NCI-H226 (cell line): ENCODE data around the gene PCSK6.

Source experiments
- DNase-seq: peaks from one replicate; pipeline ENCODE4 v3.0.0-alpha.2; 2015

PCSK6 gene

DNA sequence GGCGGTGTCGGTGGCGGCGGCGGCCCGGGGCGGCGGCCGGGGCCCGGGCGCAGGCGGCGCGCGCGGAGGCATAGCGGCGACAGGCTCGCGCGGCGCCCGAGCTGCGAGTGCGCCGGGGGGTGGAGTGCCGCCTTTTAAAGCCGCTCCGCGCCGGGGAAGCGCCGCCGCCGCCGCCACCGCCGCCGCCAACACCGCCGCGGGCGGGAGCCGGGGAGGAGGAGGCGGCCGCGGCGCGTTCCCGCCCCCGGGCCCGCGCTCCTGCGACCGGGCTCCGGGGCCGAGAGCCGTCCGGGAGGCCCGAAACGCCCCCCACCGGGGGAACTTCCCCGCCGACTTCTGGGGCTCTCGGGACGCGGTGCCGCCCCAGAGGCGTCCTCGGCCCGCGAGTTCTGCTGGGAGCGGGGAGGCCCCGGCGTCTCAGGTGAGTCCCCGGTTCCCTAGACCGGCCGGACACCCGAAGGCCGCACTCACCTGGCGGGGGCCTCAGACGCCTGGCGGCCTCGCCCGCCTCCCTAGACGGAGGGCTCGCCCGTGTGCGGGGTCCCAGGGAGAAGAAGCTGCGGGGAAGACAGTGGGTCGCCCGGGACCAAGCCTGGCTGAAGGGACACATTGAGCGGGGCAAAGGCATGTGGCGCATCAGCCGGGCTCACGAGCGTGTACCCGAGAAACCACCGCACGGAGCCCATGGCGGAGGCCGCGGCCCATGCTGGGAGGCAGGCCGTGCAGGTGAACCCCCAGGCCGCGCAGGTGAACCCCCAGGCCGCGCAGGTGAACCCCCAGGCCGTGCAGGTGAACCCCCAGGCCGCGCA, at the start of gene PCSK6:
Gene PCSK6, minus strand, starts transcription at position 109 of the 809 bp plus-strand sequence. Its CDS starts 37 bp downstream, at position 72.
- DNase-seq = no peak

DNA sequence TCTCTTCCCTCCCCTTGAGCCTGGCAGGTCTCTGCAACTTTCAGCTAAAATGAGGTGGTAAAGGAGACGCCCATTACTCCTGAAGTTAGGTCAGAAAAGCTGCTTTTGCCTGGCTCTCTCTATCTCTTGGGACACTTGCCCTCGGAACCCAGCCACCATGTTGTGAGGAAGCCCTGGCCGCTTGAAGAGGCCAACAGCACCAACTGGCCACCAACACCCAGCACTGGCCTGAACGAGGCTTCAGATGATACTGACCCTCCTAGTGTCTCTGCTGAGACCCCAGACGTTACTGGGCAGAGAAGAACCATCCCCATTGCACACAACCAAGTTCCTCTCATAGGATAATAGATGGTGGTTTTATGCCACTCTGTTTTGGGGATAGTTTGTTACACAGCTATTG, 49.5 kb upstream of the PCSK6 start:
- DNase-seq = no peak

DNA sequence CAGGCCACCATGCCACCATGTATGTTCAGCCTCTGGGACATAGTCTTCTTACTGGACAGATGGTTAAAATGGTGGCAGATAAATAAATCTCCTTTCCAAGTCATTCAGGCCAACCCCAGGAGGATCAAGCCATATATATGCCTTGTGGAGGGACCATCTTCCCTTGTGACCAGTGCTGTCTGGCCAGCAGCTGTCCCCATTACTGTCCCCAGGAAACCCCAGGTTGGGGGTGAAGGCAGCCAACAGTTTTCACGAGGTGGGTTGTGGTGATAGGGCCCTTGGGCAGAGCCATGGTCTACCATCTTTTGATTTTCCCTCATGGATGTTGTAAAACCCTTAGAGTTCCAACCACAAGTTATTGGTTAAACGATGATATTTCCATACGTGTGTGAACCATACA, 48.7 kb upstream of the PCSK6 start:
- no peak for DNase-seq

DNA sequence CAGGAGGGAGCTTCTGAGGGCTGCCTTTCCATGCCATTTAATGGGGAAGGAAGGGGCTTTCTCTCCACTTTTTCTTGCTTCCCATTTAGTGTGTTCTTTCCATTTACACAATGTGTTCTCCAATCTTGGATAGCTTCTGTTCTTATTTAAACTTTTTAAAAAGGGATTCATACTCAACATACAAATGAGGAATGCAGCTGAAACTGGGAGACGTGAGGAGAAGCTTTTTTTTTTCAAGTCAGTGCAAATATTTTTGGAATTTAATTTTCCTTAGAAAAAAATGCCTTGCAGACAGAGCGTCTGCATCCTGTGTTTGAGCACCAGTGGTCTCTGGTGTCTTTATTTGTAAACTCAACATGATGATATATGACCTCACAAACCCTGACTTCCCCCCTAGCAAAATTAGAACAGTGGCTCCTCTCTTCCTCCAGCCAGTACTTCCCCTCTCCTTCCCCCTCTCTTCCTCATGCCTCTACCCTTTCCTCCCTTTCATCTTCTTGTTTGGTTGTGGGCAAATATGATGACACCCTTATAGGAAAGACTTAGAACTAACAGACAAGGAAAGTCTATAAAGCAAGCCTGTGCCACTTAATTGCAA, 48.1 kb upstream of the PCSK6 start:
- no peak for DNase-seq

DNA sequence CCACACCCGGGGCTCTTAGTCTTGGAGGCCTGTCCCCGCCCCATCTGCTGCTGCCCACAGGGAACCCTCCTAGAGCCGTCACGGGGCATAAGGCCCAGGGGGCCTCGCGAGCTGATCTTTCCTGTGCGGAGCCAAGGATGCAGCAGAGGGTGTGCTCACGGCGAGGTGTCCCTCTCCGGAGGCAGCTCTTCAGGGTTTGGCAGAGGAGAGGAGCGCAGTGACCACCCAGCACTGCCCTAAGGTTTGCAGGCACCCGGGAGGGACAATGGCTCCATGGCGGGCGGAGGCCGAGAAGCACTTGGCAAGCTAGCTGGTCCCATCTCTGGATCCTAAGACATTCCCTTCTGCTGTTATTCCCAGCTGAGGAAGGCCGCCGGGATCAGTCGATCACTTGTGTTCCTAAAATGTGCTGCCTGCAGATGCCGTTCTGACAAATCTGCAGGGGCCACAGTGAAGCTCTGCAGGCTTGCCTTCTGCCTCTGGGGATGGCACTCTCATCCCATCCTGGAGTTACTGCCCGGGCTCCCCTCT, 47.4 kb upstream of the PCSK6 start:
- DNase-seq = no peak

DNA sequence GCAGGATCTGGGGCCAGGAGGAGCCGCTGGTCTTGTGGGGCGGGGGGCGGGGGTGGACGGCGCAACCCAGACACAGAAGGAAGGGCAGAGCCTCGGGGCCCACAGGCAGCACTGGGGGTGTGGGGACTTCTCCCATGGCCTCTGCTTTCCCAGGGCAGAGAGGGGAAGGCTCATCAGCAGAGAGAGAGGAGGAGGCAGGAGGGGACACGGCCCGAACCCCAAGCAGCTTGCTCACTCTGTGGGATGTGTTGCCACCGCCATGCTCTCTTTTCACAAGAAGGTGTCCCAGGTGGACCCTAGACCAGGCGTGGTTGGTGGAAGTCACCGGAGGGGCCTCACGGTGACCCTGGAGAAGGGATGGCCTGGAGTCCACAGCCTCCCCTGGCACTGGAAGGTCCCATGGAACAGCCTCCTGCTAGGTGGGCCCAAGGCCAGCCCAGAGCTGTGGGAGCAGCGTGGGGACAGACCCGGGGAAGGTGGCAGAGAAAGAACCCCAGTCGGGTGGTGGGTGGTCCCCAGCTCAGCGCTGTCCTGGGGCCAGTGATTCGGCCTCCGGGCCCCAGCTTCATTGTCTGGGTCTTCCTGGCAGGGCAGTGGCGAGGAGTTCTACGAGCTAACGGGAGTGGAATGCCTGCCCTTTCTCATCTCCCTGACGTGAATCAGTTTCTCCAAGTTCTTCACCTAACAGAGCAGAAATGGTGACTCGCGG, 46.8 kb upstream of the PCSK6 start:
- DNase-seq = no peak

DNA sequence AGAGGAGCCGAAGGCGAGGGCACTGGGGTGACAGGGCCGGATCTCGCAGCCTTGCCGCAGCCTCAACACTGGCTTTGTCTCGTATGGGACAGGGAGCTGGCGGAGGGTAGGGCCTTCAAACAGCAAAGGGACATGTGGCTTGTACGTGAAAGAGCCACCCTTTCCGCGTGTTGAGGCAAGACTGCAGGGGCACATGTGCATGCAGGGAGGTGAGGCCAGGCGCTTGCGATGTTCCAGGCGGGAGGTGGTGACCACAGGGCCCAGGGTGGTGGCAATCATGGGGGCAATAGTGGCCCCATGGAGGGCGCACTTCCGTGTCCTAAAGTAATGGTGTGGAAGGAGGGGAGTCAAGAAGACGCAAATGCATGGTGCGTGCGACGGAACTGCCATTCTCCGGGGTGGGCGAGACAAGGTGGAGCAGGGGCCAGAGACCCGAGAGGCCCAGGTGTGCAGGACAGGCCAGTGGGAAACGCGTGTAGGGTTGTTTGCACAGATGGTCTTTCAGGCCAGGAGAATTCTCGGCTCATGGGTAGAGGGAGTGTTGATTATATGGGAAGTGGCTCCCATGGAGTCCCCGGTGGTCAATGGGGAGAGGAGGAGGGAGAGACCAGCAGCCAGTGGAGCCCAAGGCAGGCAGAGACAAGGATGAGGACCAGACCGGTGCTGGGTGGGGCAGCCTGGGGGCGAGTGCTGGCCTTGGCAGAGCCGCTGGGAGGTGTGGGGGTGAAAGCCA, 45.8 kb upstream of the PCSK6 start:
- DNase-seq = no peak

DNA sequence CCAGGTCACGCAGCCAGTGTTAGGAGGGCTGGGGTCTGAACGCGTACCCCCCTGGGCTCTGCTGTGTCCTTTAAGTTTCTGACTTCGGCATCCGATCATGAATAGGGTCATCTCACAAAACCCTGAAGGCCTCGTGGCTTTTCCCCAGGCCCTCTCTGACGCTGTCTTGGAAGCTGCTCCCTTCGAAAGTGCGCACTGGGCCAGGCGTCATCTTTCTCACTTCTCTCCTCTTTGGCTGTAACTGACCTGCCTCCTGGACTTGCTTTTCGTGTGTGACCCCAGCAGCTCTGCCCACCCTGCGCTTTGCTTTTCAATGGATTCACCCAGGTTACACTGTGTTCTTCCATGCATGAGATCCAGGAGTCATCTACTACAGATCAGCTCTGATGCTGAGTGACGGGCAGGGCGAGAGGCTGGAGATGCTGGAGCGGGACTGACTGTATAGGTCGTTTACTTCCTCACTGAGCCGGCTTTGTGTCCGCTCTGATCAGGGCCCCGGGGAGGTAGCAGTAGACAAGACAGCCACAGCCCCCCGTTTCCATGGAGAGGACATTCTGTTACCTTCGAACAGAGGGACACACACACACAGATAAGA, 45.0 kb upstream of the PCSK6 start:
- no peak for DNase-seq

DNA sequence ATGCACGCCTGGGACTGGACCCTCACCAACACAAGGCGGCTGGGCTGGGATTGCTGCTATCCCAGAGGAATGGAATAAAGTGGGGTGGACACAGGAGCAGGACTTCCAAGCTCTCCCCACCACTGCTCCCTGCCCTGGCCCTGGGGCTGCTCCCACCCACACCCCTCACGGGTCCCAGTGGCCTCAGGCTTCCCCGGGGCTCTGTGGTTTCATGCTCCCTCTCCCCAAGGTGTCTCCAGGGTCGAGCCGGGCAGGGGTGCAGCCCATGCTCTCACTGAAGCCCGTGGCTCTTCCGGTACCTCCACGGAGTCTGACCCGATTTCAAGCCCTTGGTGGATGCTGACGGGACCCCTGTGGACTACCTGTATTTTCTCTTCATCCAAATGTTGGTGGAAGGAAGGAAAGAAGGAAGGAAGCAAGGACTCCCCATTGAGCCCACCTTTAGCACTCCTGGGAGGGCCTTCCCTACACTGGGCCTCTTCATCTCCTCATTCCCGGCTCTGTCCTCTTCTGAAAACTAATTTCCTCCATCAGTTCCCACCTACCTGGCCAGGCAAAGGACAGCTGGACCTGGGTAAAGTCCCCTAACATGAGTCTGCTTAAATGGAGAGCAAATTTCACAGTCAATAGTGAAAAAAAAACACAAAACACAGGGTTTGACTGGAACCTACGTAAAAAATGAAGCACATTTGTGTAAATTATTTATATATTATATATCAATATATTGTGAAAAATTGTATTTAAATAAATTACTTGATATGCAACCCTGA, 44.0 kb upstream of the PCSK6 start:
- DNase-seq = no peak

DNA sequence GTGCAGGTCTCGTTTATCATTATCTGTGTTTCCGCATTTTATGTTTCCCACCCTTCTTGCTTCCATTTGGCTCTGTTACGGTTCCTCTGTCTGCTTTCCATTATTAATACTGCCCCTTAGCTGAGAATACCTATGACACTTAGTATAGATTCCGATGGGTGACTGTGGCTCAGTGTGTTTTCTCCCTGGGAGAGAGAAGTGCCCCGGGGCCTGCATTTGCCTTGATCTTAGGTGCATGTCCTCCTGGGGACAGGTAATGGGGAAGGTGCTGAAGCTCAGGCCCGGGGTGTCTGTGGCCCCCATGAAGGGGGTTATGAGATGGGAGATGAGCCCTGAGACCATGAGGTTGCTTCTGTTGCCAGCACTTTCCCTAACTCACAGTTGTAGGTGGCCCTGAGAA, 43.4 kb upstream of the PCSK6 start:
- no peak for DNase-seq

DNA sequence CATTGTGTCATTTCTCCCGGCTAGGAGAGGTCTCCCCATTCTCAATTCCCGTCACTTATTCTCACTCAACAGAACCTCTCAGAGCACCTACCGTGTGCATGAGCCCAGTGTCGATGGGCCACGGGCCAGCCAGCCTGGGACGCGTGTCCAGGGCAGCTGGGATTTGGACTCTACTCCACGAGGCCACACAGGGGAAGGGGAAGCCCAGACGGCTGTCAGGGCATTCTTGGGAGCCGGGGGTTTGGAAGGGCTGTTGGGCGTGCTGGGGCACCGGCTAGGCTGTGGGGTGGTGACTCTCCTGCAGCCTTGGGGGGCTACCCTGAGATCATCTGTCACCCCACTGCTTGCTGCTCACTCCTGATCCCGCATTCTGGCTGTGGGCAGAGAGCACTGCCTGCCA, 41.7 kb upstream of the PCSK6 start:
- no peak for DNase-seq

DNA sequence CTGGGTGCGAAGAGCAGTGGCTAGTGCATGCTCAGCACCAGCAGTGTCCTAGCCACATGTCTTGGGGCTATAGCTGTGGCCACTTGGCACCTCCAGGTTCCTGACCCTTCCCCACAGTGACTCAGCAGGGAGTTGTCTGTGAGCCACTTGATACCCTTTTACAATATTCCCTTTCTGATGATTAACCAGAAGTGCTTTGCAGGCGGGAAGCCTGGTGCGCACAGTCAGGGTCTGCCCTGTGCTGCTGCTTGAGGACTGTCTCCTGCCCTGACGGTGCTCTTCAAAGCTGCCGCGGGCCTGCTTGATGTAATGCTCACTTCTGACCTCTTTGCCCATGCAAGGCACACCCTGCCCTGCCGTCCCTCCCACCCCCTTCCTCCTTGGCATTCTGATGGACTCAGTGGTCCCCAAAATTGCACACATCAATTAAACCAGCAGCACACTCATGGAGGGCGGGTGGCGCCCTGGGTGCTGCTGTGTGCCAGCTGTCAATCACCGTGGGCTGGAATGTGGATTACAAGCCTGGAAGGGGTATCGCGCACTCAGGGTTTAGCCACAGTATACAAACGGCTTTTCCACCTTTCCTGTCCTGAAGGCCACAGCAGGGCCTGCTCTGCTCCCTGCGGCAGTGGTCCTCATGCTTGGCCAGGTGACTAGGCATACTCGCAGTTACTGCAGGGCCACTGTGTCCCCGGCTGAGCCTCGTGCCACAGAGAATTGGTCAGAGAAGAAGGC, 40.9 kb upstream of the PCSK6 start:
- no peak for DNase-seq

DNA sequence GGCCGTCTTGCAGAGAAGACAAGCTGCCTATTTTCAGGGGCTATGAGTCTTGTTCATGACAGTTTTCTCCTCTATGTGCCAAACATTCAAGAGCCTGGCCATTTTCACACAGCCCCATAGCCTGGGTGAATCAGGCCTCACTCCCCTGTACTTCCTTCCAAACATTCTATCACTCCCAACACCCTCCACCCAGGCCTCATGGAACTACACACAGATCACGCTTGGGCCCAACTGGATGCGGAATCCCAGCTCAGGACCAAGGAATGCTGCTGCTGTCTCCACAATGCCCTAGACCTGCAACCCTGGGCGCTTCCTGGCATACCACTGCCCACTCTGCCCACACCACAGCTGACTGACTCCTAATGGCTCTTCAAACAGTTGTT, 39.4 kb upstream of the PCSK6 start:
- no peak for DNase-seq

DNA sequence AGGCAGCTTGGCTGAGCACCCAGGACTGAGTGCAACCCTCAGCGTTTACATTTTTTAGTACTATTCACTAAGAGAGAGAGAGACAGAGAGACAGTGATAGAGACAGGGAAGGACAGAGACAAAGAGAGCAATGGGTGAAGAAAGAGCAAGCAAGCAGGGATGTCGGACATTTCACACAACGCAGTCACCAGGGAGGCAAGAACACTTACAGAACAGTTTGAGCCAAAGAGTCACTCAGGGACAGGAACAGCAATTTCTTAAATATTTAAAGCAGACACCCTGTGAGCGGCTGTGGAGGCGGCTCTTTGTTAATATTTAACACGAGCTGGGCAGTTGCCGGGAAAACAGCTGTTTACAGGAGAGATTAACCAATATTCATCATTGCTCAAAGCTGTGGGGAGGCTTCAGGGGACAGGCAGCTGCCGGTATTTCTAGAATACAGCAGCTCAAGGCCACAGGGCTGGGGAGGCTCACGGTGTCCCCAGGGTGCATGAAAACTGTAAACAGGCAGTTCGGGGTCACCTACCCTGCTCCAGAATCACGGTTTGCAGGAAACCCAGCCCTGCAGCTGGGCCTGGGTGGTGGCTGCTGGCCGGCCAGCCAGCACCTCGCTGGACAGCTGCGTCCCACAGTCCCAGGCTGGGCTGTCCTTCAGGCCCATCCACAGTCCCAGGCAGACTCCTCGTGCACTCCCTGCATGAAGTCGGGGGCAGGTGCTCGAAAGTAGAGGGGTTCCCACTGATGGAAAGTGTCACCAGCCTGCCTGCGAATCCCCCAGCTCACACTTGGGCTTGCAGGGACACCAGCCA, 38.8 kb upstream of the PCSK6 start:
- no peak for DNase-seq

DNA sequence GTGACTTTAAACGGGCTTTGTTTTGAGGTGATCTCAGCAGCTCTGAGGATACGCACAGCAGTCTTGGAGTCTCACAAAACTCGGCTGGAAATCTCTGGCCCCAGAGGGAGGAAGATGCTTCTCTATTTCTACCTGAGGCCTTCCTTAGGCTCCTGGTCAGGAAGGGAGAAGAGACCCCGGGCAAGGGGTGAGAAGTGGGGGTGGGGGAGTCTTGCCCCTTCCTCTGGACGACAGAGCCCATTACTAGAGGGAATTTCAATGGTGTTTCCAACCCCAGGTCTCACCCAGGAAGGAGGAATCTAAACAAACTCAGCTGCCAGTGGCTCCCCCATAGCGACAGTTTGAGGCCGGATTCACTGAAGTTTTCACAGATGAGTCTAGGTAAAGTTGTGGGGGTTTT, 37.4 kb upstream of the PCSK6 start:
- no peak for DNase-seq

DNA sequence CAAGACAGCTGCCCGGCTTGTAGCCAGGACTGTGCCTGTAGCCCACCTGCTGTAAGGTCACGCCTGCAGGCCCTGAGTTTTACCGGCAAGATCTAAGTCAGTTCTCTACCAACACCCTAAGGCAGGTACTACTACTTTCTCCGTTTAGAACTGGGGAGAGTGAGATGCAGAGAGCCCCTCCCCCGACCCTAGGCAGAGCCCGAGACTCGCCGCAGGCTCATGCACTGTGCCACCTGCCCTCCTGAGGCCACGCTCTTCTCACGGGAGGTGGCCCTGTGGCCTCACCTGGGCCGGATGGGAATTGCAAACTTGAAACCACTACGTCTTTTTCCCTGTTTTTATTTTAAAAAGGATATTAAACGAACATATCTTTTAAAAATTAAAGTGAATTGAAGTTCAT, 36.9 kb upstream of the PCSK6 start:
- DNase-seq = no peak

DNA sequence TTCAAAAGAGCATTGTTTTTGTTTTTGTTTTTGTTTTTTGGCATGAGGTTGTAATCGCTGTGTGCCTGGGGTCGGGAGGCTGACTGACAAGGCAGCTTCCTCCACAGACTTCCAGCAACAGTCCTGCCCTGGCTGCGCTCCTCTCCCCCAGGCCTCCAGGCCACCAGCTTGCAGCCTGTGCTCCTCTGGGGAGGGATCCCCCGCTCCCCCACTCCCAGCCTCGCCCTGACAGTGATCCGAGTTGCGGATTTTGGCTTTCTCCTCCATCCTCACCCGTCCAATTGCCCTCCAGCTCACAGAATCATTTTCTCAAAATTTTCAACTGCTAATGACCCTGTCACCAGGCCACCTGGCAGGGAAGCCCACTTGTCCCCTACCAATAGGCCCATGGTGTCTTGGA, 36.5 kb upstream of the PCSK6 start:
- no peak for DNase-seq

DNA sequence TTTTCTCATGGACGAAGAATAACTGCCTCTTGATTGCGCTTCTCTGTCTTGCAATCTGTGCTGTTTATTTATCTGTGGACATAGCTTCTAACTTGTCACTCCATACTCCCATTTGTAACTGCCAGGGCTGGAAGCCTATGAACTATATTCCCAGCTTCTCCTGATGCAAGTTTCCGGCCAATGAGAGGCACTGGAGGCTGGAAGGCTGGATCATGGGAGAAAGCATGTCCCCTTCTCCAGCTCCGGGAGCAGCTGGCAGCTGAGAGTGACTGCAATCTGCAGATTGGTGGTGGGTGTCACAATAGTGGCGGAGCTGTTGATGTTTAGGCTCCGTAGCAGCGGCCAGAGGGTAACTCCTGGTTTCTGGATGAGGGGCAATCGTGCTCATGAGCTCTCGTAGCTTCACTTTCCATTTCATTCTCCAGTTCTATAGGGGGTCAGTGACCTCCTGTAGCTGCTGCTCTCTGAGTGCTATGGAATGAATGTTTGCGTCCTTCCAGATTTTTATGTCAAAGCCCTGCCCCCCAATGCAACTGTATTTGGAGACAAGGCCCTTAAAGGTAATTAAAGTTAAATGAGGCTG, 35.7 kb upstream of the PCSK6 start:
- DNase-seq = no peak

DNA sequence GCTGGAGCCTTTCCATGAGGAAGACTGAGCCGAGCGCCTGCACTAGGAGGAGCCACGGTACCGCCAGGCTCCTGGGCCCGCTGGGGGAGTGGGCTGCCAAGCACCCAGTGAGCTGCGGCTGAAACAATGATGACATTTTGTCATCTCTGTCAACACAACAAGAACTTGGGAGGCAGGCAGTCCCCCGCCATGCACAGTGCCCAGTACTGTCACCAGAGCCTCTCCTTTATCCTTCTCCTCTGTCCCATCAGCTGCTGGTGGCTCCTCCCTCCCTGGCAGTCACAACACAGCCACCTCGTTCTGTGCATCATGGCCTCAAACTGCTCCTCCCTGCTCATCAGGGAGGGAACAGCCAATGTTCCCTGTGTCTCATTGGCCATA, 34.0 kb upstream of the PCSK6 start:
- no peak for DNase-seq
